Left renal pelvis (tissue), 4 donors: ENCODE data around the gene ABHD16B. TPM values are rescaled to one million over a fixed set of nuclear protein-coding genes. Genes with fewer than 3 reads are reported as not detected.
"Not testable (repeated sequence)": the region's sequence is repeated elsewhere in the genome, so short reads cannot be mapped to it uniquely, and the experiment has no call there.

ENCODE experiments used
- DNase-seq, 4 donors: peaks; one replicate each; pipeline ENCODE4 v3.0.0-alpha.2; 2013; ENCODE audit warnings: low read depth in 4 of 4, low spot score in 3 of 4
- polyA plus RNA-seq, 4 donors: library from polyadenylated mRNA; unstranded; fragments of 120-200 nt; gene quantifications; one replicate each; pipeline ENCODE4 v1.2.1, GENCODE V29; 2013; ENCODE audit not compliant: insufficient read length in 4 of 4

ABHD16B gene
- polyA plus RNA-seq, 4 donors: not detected

DNA sequence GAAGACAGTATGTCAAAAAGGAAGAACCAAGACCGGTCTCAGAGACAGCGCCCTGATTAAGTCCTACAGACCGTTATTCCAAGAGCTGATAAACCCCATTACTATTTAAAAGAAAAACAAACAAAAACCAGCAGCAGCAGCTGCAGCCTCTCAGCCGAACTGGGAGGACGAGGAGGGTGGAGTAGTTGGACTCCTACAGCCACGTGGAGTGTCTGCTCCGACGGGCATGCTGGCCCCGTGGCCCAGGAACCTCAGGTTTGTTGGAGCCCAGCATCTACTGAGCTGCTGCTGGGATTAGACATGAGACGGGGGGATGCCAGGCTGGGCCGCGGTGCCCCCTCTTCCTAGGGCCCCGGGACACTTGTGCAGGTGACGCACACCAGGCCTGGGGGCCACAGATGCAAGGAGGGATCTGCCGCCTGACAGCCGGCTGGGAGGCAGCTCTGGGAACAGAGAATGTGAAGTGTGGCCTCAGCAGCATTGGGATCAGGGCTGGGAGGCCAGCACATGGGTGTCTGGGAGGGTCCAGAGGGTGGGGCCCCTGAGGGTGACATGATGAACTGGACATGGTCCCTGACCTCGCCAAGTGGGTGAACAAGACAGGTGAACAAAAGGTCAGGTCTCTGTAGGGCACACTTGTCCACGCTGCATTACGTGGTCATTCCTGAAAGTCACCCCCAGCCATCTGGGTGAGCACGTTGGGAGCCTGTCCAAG lies 27.4 kb upstream of the ABHD16B start:
- DNase-seq: no peak

- no peak for DNase-seq
Observed at GRCh38 chr20:63834491-63834880, 26.8 kb upstream of the ABHD16B start.

DNA sequence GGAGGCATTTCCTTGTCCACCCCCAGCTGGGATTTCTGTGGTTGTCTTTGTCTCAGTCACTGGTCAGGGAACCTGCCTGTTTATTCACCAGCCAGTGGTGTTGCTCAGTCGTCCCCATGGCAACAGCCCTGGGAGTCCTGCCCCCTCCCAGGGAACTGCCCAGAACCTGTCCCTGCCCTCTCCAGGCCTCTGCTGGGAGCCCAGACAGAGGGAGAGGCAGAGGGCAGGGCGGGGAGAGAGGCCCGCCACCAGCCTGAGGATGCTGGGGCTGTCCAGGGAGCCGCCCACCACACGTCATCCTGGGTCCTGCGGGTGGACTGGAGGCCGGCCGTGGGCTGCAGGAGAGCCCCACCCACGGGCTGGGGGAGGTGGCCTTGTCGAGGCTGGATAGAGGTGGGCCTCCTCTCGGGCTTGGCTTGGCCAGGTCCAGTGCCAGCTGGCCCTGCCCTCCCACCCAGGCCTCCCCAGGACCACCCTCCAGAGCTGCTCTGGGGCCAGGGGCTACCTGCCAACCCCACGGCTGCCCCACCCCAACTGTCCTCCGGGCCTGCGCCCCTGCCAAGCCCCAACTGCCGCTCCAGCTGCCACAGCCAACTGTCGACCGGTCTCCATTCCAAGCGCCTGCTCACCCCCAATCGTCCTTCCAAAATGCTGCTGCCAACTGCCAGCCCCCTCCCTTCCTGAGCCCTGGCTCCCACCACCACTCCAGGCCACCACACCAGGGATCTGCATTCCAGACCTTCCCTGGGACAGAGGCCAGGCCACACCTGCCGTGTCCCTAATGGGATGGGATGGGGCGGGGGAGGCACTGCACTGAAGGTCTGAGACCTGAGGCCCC lies 26.1 kb upstream of the ABHD16B start:
- peak; percentile 82 to 90 (median 86) for DNase-seq

GRCh38 chr20:63836458-63837344 lies 24.6 kb upstream of the ABHD16B start:
- DNase-seq: no peak

- DNase-seq: no peak
Observed at GRCh38 chr20:63837479-63837878, 23.8 kb upstream of the ABHD16B start.

DNA sequence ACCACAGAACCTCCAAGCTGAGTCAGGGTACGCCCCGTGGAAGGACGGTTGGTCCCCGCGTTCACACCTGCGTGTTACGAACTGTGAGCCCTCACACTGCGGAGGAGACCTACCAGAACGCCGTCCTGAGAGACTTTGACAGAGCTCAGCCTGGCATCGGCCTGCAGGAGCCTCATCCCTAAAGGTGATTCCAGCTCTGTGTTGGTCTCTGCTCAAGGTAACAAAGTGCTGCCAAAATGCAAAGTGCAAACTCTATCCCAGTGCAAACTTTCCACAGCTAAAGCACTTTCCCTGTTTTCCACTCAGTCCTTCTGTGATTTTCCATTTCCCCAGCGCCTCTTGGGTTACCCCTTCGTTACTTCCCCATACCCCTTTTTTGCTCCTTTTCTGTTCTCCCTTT lies 21.7 kb upstream of the ABHD16B start:
- no peak for DNase-seq

DNA sequence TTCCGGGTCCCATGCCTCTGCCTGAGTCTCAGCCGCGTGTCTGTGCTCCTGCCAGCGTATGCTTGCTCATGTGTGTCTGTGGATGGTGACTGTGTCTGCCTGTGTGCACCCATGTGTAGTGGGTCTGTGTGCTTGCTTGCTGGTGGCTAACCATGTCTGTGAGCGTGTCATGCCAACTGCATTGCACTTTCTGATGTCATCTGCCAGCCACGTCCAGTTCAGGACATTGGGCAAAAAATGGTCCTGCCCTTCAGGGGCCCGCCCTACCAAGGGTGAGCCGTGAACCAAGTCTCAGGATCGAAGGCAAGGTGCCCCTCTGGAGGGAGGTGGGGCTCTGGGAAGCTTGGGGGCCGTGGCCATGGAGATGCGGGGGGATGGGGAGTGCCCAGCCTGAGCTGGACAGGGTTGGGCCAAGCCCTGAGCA lies 20.9 kb upstream of the ABHD16B start:
- DNase-seq: no peak

DNA sequence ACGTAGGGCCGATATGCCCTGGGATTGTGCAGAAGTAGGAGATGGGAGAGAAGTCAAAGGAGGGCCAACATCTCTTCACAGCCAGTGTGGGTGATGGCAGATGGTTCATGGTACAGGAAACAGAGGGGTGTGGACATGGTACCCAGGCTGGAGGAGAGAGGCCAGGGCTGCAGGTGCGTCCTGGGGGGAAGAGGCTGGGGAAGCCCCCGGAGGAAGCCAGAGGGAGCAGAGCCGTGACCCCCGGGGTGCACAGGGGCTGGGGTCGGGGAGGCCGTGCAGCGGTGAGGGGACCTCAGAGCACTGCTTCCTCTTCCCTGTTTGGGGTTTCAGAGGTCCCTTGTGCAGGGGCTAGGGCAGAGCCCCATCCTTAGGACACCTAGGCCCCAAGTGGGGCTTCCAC lies 19.0 kb upstream of the ABHD16B start:
- DNase-seq: no peak

- no peak for DNase-seq
Observed at GRCh38 chr20:63843222-63843621, 18.1 kb upstream of the ABHD16B start.

GRCh38 chr20:63843778-63844177 lies 17.5 kb upstream of the ABHD16B start:
- no peak for DNase-seq

- DNase-seq: no peak
Observed at GRCh38 chr20:63844511-63844991, 16.7 kb upstream of the ABHD16B start.

- DNase-seq: no peak
Observed at GRCh38 chr20:63846128-63846771, 15.0 kb upstream of the ABHD16B start.

DNA sequence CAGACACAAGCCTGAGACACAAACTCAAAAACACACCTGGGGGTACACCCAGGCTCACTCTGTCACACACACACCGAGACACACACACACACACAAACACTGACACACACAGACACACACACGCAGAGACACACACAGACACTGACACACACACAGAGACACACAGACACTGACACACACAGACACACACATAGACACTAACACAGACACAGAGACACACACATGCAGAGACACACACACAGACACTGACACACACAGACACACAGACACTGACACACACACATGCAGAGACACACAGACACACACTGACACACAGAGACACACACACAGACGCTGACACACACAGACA lies 14.4 kb upstream of the ABHD16B start:
- no peak for DNase-seq

DNA sequence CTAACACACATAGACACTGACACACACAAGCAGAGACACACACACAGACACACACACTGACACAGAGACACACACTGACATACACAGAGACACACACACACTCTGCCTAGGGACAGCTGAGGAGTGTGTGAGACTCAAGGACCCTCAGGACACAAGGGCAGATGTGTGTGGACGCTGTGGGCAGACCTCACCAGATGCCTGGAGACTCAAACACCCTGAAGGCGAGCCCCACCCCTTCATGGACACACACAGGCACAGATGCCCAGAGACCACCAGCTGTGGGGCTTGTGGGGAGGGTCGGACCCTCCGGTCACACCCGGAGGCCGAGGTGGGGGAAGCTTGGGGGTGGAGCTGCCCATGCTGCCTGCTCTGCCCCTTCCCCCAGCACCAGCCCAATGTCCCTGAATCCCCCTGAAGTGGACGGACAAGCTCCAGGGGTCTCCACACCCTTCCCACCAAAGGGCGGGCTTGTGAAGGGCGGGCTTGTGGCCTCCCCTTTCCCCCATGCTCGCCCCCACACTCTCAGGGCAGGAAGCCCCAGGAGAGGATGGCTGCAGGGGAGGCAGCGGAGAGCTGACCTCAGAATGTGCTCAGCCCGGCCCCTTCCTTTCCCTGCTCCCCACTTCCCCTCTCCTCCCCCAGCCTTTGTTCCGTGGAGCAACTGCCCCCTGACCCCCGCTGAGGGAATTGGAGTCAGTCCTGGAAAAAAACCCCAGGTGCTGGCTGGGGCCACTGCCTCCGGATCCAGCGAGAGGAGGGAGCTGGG lies 13.9 kb upstream of the ABHD16B start:
- no peak for DNase-seq

GRCh38 chr20:63848003-63848911 lies 13.0 kb upstream of the ABHD16B start:
- no peak for DNase-seq

DNA sequence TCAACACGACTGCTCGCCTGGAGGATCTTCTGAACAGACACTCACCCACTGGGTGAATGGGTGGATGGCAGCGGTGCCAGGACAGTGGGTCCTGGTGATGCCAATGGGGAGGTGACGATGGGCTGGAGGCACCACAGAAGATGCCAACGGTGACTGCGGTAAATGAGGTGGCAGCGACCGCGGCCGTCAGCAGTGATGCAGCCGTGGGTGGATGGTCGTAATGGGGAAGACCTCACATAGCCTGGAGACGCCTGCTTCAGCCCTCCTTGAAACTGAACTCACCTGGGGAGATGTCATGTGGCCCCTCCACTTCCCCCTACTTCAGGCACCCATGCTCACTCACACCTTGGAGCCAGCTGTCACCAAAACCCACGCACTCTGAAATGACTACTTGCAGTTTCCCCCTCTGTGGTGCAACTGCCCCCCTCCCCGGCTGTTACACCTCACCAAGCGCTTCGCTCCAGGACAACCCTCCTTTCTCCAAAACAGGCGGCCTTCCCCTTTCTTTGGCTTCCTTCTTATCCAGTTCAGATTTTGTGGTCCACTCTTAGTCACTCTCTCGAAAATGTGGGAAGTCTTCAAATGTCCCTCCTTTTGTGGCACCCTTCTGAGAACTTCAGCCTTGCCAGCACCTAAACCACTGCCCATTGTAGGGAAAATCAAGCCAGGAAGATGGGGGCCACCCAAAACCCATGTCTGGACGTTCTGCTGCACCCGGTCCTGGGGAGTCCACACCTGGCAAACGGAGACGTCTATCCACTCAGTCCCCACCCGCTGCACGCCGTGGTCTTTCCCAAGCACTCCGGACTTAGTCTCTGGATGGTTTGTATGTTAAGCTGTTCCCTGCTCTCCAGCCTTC lies 10.4 kb upstream of the ABHD16B start:
- no peak for DNase-seq

- not testable (repeated sequence) for DNase-seq
Observed at GRCh38 chr20:63851548-63851943, 9.8 kb upstream of the ABHD16B start.

- not testable (repeated sequence) for DNase-seq
Observed at GRCh38 chr20:63853733-63854068, 7.6 kb upstream of the ABHD16B start.
